TTC549 (cell line): ENCODE measurements around the gene MRPS34.
"Not testable (repeated sequence)": the region's sequence is repeated elsewhere in the genome, so short reads cannot be mapped to it uniquely, and the experiment has no call there.

ENCODE experiments used
- FAIRE-seq: peaks from 2 replicates; lab custom pipeline; 2012; peaks lifted over from hg19 to GRCh38; lab: Jason Lieb, UNC

Gene MRPS34

DNA sequence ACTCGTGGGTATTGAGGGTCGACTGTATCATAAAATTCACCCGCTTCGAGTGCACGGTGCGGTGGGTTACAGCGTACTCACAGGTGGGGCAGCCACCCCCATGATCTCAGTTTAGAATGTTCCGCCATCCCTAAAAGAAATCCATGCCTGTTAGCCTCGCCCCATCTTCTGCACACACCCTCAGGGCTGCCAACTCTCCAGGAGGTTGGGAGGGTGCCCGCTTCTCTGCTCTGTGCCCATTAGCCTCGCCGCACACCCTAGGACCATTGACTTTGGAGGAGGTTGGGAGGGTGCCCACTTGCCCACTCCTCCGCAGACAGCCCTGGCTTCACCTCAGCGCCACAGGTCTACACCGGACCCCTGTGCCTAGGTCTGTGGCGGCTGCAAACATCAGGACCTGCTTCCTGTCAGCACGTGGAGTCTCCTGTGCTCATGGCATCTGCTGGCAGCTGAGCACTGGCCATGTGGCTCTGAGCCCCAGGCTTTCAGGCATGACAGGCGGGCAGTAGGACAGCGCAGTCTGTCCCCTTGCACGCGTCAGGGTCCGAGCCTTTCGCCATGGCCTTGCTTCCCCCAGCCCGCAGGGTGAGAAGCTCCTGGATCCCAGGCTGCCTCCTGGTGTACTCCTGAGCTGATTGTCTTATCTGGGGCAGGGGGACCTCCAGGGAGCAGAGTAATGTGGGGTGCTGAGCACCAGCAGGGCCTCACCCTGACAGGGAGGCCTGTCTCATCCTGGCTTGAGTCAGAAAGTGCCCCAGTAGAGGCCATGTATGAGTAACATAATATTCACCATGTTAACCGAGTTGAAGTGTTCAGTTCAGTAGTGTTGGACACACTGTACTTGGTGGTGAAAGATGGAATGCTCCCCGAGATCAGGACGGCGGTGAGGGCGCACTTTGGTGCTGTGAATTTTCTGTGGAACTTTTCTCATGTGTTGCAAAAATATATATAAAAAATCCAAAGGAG is 23.5 kb downstream of the MRPS34 start:
- FAIRE-seq = no peak

DNA sequence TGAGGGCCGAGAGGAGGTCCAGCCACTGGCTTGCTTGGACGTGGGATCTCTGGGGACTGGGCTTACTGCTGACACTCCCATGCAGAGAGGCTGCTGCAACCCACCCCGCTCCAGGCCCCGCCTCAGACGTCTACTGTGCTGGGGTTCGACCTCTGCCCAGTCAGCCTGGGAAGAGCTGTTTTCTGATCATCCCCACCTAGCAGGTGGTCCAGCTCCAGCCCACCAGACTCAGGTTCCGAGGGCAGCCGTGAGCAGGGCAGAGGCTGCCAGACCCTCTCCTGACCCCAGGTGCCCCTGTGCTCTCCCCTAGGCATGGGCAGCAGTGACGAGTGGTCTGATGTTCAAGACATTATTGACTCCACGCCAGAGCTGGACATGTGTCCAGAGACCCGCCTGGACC is 25.0 kb downstream of the MRPS34 start:
- FAIRE-seq = no peak

DNA sequence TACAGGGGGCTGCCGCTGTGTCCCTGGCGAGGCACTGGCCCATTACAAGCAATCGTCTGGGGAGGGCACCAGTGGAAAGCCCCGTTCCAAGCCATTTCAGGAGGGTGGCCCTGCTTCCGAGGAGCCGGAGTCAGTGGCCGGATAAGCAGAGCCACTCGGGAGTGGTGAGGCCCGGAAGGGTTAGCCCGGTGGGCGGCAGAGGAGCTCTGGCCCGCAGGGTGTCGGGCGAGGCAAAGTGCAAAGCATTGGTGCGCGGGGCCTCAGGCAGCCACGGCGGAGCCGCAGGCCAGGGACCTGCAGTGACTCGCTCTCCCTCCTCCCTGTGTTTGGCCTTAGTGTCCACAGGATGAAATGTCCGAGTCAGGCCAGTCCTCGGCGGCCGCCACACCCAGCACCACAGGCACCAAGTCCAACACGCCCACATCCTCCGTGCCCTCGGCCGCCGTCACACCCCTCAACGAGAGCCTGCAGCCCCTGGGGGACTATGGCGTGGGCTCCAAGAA is 26.2 kb downstream of the MRPS34 start:
- FAIRE-seq = no peak

DNA sequence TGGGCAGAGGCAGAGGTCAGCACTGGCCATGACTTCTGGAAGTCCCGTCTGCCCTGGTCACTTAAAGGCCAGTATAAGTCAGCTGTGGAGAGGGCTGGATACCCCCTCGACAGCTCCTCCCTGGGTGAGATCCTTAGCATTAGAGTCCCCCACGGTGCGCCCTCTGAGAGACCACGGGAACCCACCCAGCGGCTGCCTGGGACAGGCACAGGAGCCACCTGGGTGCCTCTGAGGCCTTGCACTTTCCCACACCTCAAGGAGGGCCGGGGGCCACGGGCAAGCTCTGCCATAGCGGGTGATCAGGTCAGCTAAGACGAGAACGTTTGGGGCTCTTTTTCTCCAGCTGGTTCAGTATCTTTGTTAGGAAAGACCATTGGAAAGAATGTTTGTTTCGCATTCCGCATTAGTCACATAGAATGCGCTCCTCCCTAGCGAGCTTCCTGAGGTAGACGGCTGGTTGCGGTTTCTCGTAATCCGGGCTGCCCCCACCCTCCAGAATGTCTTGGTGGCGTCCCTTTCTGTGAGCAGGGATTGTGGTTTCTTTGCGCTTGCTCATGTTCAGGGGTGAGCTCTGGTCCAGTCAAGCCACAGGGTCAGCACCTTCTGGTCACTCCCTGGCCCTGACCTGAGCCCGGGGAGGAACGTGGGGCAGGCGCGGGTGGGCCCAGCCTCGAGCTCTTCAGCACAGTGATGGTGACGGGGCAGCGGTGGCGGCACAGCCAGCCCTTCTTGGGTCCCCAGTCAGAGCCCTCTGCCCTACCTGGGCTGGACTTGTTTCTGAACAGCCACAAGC is 26.8 kb downstream of the MRPS34 start:
- no peak for FAIRE-seq

DNA sequence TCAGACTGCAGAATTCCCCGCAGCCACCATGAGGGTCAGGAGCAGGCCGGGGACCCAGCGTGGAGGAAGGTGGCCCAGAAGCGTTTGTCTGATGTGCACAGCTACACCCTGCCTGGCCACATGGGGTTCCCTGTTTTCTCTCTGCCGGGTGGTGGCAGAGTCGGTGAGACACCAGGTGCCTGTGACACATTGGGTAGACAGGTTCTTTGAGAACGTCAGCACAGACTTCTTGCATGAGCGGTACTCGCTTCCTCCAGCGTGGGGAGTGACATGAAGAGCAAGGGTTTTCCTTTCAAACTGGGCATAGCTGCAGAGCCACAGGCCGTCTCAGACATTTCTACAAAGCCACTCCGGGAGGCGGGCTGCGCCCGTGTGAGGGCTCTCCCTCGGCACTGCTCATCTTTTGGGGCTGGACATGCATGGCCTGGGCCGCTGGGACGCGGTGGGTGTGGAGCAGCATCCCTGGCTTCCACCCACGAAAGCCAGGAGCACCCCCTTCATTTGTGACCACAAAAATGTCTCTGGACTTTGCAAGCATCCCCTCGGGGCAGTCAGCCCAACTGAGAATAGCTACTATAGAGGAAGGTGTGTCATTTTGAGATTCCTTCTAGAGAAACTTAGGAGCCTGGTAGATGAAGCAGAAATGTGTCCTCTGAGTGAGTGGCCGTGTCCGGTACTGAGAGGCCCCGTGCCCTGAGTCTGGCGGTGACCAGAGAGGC is 27.6 kb downstream of the MRPS34 start:
- no peak for FAIRE-seq

DNA sequence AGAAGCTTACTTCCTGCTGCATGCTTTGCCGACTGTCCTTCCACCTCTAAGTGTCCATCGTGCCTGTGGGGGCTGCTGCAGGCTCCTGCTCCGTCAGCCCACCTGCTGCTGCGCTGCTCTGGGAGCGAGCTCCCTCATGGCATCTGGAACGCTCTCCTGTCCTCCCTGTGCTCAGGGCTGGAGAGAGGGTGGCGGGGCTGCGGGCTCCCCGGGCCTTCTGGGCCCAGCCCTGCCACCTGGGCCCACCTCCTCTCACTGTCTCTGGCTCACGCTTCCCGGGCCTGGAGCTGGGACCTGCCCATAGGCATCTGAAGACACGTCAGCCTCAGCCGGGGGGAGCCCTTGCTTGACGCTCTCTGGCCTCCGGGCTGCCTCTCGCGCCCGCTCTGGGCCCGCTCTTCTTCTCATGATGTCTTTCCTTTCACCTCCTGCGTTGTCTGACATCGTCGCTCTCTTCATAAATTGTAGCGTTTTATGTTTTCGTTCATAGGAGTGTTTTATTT is 28.5 kb downstream of the MRPS34 start:
- no peak for FAIRE-seq

DNA sequence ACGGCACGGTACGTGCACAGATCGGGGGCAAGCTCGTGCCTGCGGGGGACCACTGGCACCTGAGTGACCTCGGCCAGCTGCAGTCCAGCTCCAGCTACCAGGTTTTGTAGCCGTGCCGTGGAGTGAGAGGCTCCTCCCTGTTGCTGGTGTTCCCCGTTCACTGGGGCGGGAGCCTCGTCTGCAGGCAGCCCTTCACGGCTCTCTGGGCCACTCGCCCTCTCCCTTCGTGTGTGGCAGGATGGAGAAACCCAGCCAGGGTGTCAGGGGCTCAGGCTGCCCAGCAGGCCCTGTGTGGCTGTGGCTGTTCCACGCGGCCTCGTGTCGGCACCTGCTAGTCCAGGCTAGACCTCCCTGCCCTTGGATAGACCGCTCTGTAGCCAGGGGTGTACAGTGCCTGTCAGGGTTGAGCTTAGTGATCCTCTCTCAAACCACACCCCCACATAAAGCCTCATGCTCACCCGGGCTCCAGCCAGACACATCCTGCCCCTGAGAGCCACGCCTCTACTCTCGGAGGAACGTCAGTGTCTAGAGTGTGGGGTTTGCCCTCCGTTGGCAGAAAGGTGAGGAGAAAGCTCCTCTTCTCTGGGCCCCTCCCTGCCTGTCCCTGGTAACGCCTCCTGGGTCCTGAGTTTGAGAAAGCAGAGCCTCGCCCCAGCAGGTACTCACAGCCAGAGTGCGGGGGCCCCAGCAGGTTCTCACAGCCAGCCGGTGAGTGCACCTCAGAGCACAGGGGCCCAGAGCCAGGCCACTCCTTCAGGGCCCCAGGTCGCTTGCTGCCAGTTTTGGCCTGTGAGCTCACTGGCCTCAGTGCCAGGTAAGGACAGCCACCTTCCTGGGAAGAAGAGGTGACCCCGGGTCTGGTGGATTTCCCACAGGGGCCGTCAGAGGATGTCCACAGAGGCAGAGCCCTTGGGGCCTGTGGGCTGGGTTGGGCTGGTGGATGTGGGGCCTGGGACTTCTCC is 29.3 kb downstream of the MRPS34 start:
- FAIRE-seq = no peak

DNA sequence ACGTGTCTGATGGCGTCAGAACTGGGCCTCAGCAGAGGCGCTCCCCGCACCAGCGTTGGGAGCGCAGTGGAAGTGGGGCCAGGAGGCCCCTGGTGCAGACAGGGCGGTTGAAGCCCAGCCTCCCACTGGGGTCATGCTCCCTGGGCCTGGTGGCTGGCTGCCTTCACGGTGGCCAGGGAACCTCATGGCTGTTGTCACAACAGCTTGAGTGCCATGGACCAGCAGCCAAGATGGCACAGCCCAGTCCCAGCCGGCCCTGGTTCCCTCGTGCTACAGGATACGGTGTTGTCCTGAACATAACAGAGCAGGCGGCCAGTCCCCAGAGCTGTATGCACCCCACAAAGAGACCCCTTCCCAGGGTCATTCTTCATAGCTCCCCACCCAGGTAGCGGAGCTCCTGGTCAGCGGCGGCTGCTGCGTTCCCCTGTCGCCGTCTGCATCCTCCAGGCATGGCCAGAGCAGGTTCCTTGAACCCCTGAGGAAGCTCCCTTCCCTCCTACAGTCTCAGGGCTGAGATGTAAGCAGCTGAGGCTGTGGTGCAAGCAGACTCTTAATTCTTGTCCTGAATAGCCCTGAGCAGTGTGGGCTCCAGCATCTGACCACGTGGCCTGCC is 31.3 kb downstream of the MRPS34 start:
- no peak for FAIRE-seq

DNA sequence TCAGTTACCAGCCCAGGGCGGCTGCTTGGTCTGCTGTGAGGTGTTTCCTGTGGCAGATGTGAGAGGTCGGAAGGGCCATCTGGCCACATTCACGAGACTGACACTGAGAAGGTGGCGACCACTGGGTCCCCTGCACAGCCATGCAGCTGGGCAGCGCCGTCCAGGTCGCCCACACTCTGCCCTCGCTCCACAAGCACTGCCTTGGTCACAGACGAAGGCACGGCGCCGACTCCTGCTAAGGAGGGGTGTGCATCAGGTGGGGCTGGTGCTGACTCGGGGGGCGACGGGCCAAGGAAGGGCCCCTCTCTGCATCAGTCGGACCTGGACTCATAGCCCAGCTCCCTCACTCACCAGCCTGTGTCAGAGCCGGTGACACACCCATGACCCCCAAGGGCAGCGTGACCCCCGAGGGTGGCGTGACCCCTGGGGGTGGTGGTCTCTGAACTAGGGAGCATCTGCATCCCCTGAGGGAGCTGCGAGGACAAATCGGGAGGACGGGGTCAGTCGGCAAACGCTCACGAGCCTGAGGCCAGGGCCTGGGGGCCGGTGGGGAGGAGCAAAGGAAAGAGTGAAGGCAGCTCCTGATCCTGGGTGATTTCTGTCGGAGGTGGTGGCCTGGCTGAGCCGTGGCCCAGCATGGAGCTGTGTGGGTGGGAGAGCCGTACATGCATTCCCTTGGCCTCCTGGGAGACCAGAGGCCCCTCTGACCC is 32.0 kb downstream of the MRPS34 start:
- FAIRE-seq = no peak

DNA sequence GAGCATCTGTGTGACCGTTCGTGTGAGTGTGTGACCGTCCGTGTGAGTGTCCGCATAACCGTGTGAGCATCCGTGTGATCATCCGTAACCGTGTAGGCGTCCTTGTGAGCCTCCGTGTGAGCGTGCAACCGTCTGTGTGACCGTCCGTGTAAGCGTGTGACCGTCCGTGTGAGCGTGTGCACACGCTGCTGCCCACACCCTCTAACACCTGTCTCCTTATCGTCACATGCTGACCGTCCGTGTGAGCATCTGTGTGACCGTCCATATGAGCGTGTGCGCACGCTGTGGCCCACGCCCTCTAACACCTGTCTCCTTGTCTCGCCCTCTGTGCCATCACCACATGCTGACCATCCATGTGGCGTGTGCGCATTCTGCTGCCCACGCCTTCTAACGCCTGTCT is 32.7 kb downstream of the MRPS34 start:
- FAIRE-seq = no peak

DNA sequence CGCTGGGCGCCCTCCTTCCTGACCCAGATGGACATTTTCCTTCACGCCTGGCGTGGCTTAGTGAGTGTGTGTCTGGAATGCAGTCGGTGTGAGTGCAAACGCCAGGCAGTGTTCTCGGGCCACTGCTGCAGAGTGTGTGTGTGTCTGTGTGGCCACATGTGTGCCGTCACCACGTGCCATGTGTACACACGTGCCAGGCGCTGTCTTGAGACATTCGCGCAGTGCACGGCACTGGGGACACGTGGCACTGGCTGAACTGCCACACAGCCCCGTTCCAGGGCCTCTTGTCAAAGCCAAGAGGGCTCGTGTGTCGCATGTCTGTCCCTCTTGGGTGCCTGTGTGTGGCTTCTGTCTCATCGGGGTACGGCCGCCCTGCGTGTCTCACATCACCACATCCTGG is 38.1 kb downstream of the MRPS34 start:
- FAIRE-seq = no peak

DNA sequence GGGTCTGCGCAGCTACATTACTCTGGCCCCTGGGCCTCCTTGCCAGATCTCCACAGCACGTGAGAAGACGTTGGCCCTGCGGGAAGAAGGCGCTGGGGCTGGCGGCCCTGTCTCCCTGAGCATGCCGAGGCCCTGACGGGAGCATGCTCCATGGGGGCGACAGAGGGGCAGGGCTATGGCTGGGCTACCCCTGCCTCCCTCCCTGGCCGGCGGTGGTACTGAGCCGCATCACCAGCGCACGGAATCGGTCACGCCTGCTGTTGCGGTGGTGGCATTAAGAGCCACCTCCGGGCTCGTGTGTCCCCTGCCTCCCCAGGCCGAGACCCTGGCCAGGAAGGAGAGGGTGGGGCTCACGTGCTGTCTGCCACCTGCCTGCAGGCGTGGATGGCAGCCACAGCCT is 38.8 kb downstream of the MRPS34 start:
- no peak for FAIRE-seq

DNA sequence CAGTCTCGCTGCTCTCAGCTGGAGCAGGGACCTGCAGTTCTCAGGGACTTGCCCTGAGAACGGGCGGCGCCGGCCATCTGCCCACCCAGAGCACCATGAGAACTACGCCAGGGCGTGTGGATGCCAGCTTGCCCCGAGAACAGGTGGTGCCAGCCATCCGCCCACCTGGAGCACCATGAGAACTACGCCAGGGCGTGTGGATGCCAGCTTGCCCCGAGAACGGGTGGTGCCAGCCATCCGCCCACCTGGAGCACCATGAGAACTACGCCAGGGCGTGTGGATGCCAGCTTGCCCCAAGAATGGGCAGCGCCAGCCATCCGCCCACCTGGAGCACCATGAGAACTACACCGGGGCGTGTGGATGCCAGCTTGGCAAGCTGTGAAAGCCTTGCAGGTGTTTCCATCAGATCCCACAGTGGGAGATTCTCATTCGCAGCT is 40.4 kb downstream of the MRPS34 start:
- not testable (repeated sequence) for FAIRE-seq

DNA sequence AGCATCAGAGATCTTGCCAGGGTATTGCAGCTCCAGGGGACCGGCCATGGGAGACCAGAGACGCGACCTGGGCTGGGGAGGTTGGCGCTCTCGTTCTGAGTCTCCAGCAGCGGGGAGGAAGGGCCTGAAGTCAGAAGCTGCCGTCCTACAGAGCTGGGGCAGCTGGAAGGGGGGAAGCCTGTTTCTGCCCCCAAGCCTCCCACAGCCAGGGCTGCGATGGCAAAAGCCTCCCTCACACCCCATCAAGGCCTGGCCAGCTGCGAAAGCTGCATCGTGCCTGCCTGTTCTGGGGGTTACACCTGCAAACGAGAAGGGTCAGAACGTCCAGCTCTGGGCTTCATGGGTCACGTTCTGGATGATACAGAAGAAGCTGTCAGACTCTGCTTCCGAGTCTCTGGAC is 40.9 kb downstream of the MRPS34 start:
- FAIRE-seq = no peak

DNA sequence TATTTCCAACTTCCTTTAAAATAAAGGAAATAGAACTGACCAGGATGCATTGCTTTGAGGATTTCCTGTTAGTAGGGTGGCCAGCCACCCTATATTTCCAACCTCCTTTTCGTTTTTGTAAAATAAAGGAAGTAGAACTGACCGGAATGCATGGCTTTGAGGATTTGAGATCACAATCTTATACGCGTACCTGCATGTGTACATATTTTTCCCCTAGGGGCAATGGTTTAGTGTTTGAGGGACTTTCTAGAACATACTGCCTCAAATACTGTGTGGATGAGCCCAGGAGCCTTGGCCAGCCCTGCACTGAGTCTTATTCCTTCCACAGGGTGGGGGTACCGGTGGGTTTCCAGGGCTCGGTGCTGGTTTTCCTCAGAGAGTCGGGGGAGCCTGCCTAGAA is 41.3 kb downstream of the MRPS34 start:
- FAIRE-seq = no peak

DNA sequence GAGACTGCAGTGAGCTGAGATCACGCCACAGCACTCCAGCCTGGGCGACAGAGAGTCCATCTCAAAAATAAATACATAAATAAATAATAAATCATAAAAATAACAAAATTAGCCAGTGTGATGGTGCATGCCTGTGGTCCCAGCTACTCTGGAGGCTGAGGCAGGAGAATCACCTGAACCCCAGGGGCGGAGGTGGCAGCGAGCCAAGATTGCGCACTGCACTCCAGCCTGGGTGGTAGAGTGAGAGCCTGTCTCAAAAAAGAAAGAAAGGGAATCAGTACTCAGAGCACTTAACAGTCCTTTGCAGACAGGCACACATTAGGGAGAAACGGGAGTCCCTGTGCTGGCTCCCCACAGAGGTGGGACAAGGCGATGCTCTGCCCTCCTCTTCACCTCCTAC is 41.9 kb downstream of the MRPS34 start:
- FAIRE-seq = no peak

DNA sequence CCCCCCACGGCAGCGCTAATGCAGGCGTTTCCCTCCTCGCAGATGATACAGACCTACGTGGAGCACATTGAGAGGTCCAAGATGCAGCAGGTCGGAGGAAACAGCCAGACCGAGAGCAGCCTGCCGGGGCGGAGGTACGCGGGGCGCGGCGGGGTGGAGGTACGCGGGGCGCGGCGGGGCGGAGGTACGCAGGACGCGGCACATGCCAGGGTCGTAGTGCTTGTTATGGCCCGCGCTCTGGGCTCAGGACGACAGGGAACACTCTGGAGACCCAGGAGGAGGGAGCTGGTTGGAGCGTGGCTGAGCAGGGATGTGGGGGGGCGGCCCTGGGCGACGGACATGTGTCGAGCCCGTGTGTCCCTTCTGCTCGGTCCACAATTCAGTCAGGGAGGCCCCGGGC is 43.5 kb downstream of the MRPS34 start:
- no peak for FAIRE-seq

DNA sequence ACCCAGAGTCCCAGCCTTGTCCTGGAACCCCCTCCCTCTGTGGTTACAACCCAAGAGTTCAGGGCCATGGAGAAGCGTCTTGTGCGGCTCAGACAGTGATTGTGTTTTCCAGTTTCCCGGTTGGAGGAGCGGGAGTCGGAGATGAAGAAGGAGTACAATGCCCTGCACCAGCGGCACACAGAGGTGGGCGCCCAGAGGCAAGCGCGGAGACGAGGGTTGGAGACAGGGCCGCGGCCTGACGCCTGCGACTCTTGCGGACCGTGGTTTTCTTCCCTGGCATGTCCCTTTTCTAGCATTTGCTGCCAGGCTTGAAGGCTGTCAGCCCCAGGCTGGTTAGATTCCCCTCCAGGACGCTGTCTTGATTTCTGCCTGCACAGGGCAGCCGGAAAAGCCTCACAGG is 43.9 kb downstream of the MRPS34 start:
- no peak for FAIRE-seq

DNA sequence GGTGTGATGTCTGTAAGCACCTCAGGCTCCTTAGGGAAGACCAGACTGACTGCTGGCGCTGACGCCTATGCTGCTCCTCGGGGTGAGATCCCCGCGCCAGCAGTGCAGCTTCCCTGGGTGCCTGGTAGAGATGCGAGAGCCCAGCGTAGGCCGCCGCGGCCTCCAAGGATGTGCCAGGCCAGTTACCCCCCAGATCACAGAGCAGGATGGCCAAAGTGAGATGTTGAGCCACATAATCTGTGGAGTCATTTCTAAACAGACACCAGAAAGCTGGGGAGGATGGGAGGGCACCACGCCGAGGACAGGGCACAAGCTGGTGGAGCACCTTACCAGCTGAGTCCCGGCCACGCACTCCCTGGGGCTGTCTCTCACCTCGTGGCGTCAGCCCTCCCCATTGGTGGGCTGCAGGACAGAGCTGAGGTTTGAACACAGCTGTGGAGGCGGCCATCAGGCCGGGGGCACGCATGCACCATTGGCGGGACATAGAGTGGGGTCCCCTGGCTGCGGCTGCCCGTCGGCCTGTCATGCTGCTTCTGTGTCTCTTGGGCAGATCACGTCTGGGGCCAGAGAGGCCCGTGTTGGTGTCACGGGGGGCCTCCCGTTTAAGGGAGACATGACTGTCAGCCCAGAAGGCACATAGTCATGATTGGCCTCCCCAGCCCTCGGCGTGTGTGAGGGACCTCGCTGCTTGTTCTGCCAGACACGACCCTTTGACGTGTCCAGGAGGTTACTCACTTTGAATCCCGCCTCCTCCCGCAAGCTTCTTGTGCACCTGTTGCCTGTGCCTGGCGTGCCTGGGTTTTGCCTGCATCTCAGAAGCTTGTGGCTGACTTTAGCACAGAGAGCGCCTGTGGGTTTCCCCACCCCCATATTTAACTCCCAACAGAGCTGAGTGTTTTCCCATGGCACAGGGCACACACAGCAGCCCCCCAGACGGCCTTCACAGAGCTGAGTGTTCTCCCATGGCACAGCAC is 45.0 kb downstream of the MRPS34 start:
- FAIRE-seq = no peak
